CD14-positive monocyte (primary cell): ENCODE data around the gene SVIL. TPM values are rescaled to one million over a fixed set of nuclear protein-coding genes. Genes with fewer than 3 reads are reported as not detected.
A peak's percentile ranks its signal among the peaks of the same experiment; 100 is the strongest.

ENCODE experiments used
- DNase-seq, 3 donors: peaks; one replicate each; pipeline ENCODE4 v3.0.0-alpha.2; 2011 to 2022
- H2AFZ ChIP-seq: 2 replicates; pipeline ENCODE4 v1.6.0; 2012; ENCODE audit warnings: mild to moderate bottlenecking, low read depth, low read length, inconsistent platforms; ENCODE audit not compliant: insufficient read depth, poor library complexity, severe bottlenecking
- H3K27ac ChIP-seq, 2 donors: 1 replicate in 1 of 2; 2 replicates in 1 of 2; pipeline ENCODE4 v1.5.1; 2012 to 2013; ENCODE audit warnings: low read length in 2 of 2, control low read depth in 1 of 2, inconsistent platforms in 1 of 2, low read depth in 1 of 2, mild to moderate bottlenecking in 1 of 2
- H3K27me3 ChIP-seq, 2 donors: one replicate each; pipeline versions ENCODE4 v1.6.0 to v1.6.1; 2011 to 2013; ENCODE audit warnings: low read length in 2 of 2; ENCODE audit not compliant: control insufficient read depth in 2 of 2, insufficient read depth in 2 of 2
- H3K36me3 ChIP-seq, 2 donors: replicated peaks in 1 of 2; 1 replicate in 1 of 2; 2 replicates in 1 of 2; pipeline versions ENCODE4 v1.5.1 to v1.6.1; 2012 to 2013; ENCODE audit warnings: low read length in 2 of 2, control low read depth in 1 of 2, inconsistent platforms in 1 of 2, mild to moderate bottlenecking in 1 of 2; ENCODE audit not compliant: insufficient read depth in 2 of 2, control insufficient read depth in 1 of 2
- H3K4me1 ChIP-seq, 2 donors: 1 replicate in 1 of 2; 2 replicates in 1 of 2; pipeline versions ENCODE4 v1.5.1 to v1.6.1; 2012 to 2013; ENCODE audit warnings: low read length in 2 of 2, control low read depth in 1 of 2, inconsistent platforms in 1 of 2, mild to moderate bottlenecking in 1 of 2, moderate library complexity in 1 of 2; ENCODE audit not compliant: insufficient read depth in 2 of 2, control insufficient read depth in 1 of 2
- H3K4me2 ChIP-seq: replicated peaks from 2 replicates; pipeline ENCODE3; 2012; ENCODE audit warnings: low read length, moderate library complexity, mild to moderate bottlenecking; ENCODE audit not compliant: poor library complexity, severe bottlenecking; ENCODE audit errors: extremely low read depth
- H3K4me3 ChIP-seq, 3 experiments: fragments of 200-600 bp in 1 of 3; sonication (generic) in 1 of 3; replicated peaks in 1 of 3; 1 replicate in 2 of 3; 2 replicates in 1 of 3; pipeline ENCODE4 v1.5.1; 2011 to 2013; ENCODE audit warnings: low read length in 3 of 3, mild to moderate bottlenecking in 3 of 3, control low read depth in 2 of 3, low read depth in 2 of 3, inconsistent platforms in 1 of 3, moderate library complexity in 1 of 3
- H3K79me2 ChIP-seq: 2 replicates; pipeline ENCODE4 v1.6.0; 2012; ENCODE audit warnings: mild to moderate bottlenecking, control low read depth, inconsistent platforms, low read length, moderate library complexity; ENCODE audit not compliant: insufficient read depth
- H3K9ac ChIP-seq: 2 replicates; pipeline ENCODE4 v1.6.0; 2017; ENCODE audit warnings: low read length, mild to moderate bottlenecking; ENCODE audit not compliant: insufficient read depth, poor library complexity, severe bottlenecking
- H3K9me3 ChIP-seq, 2 donors: replicated peaks in 1 of 2; 1 replicate in 1 of 2; 2 replicates in 1 of 2; pipeline versions ENCODE4 v1.5.1 to v1.6.1; 2012 to 2013; ENCODE audit warnings: low read length in 2 of 2, control low read depth in 1 of 2; ENCODE audit not compliant: control insufficient read depth in 1 of 2, insufficient read depth in 1 of 2
- H4K20me1 ChIP-seq: 2 replicates; pipeline ENCODE4 v1.6.0; 2012; ENCODE audit warnings: mild to moderate bottlenecking, low read length, control low read depth, moderate library complexity; ENCODE audit not compliant: insufficient read depth
- H3K27ac Mint-ChIP-seq, 7 donors: one replicate each; pipeline ENCODE4 v1.8.0; 2020; ENCODE audit warnings: mild to moderate bottlenecking in 7 of 7, mixed read lengths in 7 of 7, moderate library complexity in 6 of 7, inconsistent platforms in 2 of 7
- H3K27me3 Mint-ChIP-seq, 3 donors: one replicate each; pipeline ENCODE4 v1.8.0; 2021 to 2022; ENCODE audit warnings: low read depth in 3 of 3, mild to moderate bottlenecking in 3 of 3, mixed read lengths in 3 of 3, moderate library complexity in 3 of 3, inconsistent platforms in 1 of 3
- H3K36me3 Mint-ChIP-seq, 2 donors: one replicate each; pipeline ENCODE4 v1.8.0; 2020; ENCODE audit warnings: mixed read lengths in 2 of 2, inconsistent platforms in 1 of 2, mild to moderate bottlenecking in 1 of 2
- H3K4me1 Mint-ChIP-seq: one replicate; pipeline ENCODE4 v1.8.0; 2020; ENCODE audit warnings: mild to moderate bottlenecking, mixed read lengths
- H3K4me3 Mint-ChIP-seq, 2 donors: one replicate each; pipeline ENCODE4 v1.8.0; 2020; ENCODE audit warnings: mild to moderate bottlenecking in 2 of 2, mixed read lengths in 2 of 2, moderate library complexity in 1 of 2
- H3K9me3 Mint-ChIP-seq, 7 donors: one replicate each; pipeline ENCODE4 v1.8.0; 2020 to 2022; ENCODE audit warnings: mixed read lengths in 7 of 7, mild to moderate bottlenecking in 6 of 7, moderate library complexity in 6 of 7, inconsistent platforms in 2 of 7
- CTCF ChIP-seq: fragments of 200-600 bp; IDR thresholded peaks from one replicate; pipeline ENCODE4 v1.8.0; 2022; ENCODE audit warnings: antibody characterized with exemption, mild to moderate bottlenecking
- WGBS: methylation state at CpG from one replicate; pipeline ENCODE4 v1.1.5; 2013; ENCODE audit warnings: missing lambda C conversion rate; ENCODE audit not compliant: insufficient coverage; 5-methylcytosine and 5-hydroxymethylcytosine counted together
- intact Hi-C, 2 donors: fragments of 100-400 bp; cut with micrococcal nuclease; formaldehyde crosslinking; loops; one replicate each; pipeline versions ENCODE4 v1.15.0 to v1.15.1; 2023
- polyA plus RNA-seq, 3 donors: library from polyadenylated mRNA; depleted of rRNA in 1 of 3; unstranded in 2 of 3; stranded (reverse) in 1 of 3; fragments of 300-500 nt in 2 of 3; fragments of >200 nt in 1 of 3; fragmentation: Illumina TruSeq in 2 of 3; gene quantifications; 1 replicate in 2 of 3; 2 replicates in 1 of 3; pipeline ENCODE4 v1.2.3, GENCODE V29; 2012 to 2021

SVIL gene
- polyA plus RNA-seq, 3 donors = 2.1 to 14.3 (median 5.8) TPM

- Mint-ChIP-seq H3K36me3 (peaks cover 25 to 30% of the 10 kb centered on the region in 2 donors), H3K9me3 (no peaks in the 10 kb centered on the region), H3K4me3 (peak overlapping the region in 1 of 2 donors; percentile 65), H3K27me3 (no peaks in the 10 kb centered on the region), H3K4me1 (peaks cover 47% of the 10 kb centered on the region), H3K27ac (peak overlapping the region; percentile 90 to 98 (median 94))
- WGBS = 92% methylated on average over 4 of the region's 4 CpGs
- Histone ChIP-seq H3K27me3 (no peaks in the 10 kb centered on the region), H3K9ac (peak overlapping the region; percentile 40), H3K36me3 (no peaks in the 10 kb centered on the region), H3K4me1 (peaks cover 34 to 56% of the 10 kb centered on the region in 2 donors), H3K79me2 (peaks cover 28% of the 10 kb centered on the region), H4K20me1 (peaks cover 4% of the 10 kb centered on the region), H2AFZ (peak overlapping the region; percentile 47), H3K4me3 (peak overlapping the region in 1 of 3 experiments; percentile 38), H3K4me2 (peak overlapping the region; percentile 59), H3K27ac (peak overlapping the region; percentile 77 to 93), H3K9me3 (no peaks in the 10 kb centered on the region)
- TF ChIP-seq CTCF = no peak
- intact Hi-C loops = loop anchor here (10.0 kb wide), 2 partner anchors 54 to 104 kb away; no protein-coding TSS in a partner anchor
- no peak for DNase-seq
Observed at GRCh38 chr10:29631049-29631339, 3.8 kb downstream of the SVIL start.

DNA sequence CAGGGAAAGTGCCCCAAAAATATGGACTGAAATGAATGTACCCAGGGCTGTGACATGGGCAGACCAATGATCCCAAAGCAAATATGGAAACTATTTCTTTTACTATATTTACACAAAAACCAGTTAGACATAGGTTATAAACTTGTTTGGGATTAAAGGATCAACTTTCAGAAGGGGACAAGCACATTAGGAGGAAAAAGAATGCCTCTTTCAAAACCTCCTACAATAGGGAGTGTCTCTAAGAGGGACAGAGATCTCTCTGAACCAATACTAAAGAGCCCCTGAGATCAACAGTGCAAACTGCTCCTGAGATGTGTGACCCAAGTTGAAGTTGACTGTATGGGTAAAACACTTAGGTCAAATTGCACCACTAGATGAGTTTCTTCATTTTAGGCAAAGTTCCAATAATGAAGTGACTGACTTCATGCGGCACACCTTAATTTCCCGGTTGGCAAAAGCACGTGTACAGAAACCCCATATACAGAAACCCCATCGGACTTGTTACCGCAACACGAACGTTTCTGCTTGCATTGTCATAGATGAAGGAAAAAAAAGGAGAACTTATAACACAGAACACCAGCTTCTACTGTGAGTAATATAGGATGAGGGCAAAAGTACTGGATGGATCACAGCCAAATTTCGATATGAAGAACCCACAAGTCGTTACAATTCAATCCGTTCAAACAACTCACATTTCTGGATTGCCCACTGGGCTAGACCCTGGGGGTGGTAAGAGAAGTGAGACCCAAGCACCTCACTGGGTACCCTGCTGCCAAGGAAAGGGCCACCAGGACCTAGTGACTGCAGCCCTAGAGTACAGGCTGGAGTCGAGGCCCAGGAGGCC, 4.3 kb downstream of the SVIL start:
- WGBS = 60% methylated on average over 1 of the region's 11 CpGs
- H3K9me3 Mint-ChIP-seq = no peaks in the 10 kb centered on the region
- H3K9me3 ChIP-seq = no peaks in the 10 kb centered on the region
- peaks cover 24% of the 10 kb centered on the region for H3K79me2 ChIP-seq
- no peaks in the 10 kb centered on the region for H3K36me3 ChIP-seq
- no peaks in the 10 kb centered on the region for H3K27me3 ChIP-seq
- H3K27me3 Mint-ChIP-seq = no peaks in the 10 kb centered on the region
- no peak for TF ChIP-seq CTCF
- H3K4me3 ChIP-seq = peak overlapping the region in 1 of 3 experiments; percentile 38
- H3K4me1 ChIP-seq = peaks cover 28 to 51% of the 10 kb centered on the region in 2 donors
- H3K4me1 Mint-ChIP-seq = peaks cover 41% of the 10 kb centered on the region
- peak overlapping the region; percentile 40 for H3K9ac ChIP-seq
- peak overlapping the region; percentile 59 for H3K4me2 ChIP-seq
- peak overlapping the region in 1 of 2 donors; percentile 65 for H3K4me3 Mint-ChIP-seq
- H2AFZ ChIP-seq = peak overlapping the region; percentile 47
- peaks cover 29 to 36% of the 10 kb centered on the region in 2 donors for H3K36me3 Mint-ChIP-seq
- DNase-seq = peak; percentile 86 to 96 (median 86)
- H3K27ac Mint-ChIP-seq = peak overlapping the region; percentile 90 to 98 (median 94)
- H4K20me1 ChIP-seq = peaks cover 4% of the 10 kb centered on the region
- intact Hi-C loops = loop anchor here (10.0 kb wide), 2 partner anchors 54 to 104 kb away; no protein-coding TSS in a partner anchor
- peak overlapping the region; percentile 77 to 93 for H3K27ac ChIP-seq
